WTC11 (cell line): ENCODE data around the gene SAT2. TPM values are rescaled to one million over a fixed set of nuclear protein-coding genes. Genes with fewer than 3 reads are reported as not detected.

ENCODE experiments used
- ATAC-seq: fragments of 200-7000 bp; cut with Tn5 transposase; 2 replicates; pipeline ENCODE4 v1.10.0; 2021; ENCODE audit warnings: mild to moderate bottlenecking, moderate library complexity
- CTCF ChIA-PET: fragments of 300-600 bp; sonication (Branson Sonifier 250); formaldehyde crosslinking; loops from one replicate; lab custom pipeline; 2021; ENCODE audit warnings: antibody characterized with exemption; lab: Charles Lee
- POLR2A ChIA-PET: fragments of 350-600 bp; sonication (Branson Sonifier 250); formaldehyde crosslinking; loops from one replicate; lab custom pipeline; 2021; ENCODE audit warnings: antibody characterized with exemption; lab: Charles Lee
- DNase-seq: peaks from one replicate; pipeline ENCODE4 v3.0.0; 2021; ENCODE audit warnings: low spot score
- H3K27ac Mint-ChIP-seq: 2 replicates; pipeline ENCODE4 v1.8.0; 2021; ENCODE audit warnings: mixed read lengths
- H3K27me3 Mint-ChIP-seq: 2 replicates; pipeline ENCODE4 v1.8.0; 2021; ENCODE audit warnings: low read depth, mild to moderate bottlenecking, moderate library complexity, mixed read lengths
- H3K36me3 Mint-ChIP-seq: 2 replicates; pipeline ENCODE4 v1.8.0; 2021; ENCODE audit warnings: mixed read lengths
- H3K4me1 Mint-ChIP-seq: 2 replicates; pipeline ENCODE4 v1.8.0; 2022; ENCODE audit warnings: mixed read lengths
- H3K4me3 Mint-ChIP-seq: 2 replicates; pipeline ENCODE4 v1.8.0; 2021; ENCODE audit warnings: mild to moderate bottlenecking, moderate library complexity, mixed read lengths
- H3K9me3 Mint-ChIP-seq: 2 replicates; pipeline ENCODE4 v1.8.0; 2021; ENCODE audit warnings: mixed read lengths
- AFF4 ChIP-seq: sonication (generic); formaldehyde crosslinking; IDR thresholded peaks from 2 replicates; pipeline ENCODE4 v1.8.1; 2023; ENCODE audit warnings: mild to moderate bottlenecking, missing genetic modification reagents, borderline replicate concordance
- ATF1 ChIP-seq: sonication (generic); formaldehyde crosslinking; IDR thresholded peaks from 2 replicates; pipeline ENCODE4 v1.8.1; 2023; ENCODE audit warnings: mild to moderate bottlenecking, moderate library complexity, missing genetic modification reagents
- CBFB ChIP-seq: sonication (generic); formaldehyde crosslinking; IDR thresholded peaks from 2 replicates; pipeline ENCODE4 v1.8.1; 2022; ENCODE audit warnings: mild to moderate bottlenecking, low read depth, missing genetic modification reagents
- E2F4 ChIP-seq: sonication (generic); formaldehyde crosslinking; IDR thresholded peaks from 2 replicates; pipeline ENCODE4 v1.8.1; 2022; ENCODE audit warnings: low read depth, mild to moderate bottlenecking, moderate library complexity, missing genetic modification reagents, borderline replicate concordance
- ETV6 ChIP-seq: sonication (generic); formaldehyde crosslinking; IDR thresholded peaks from 2 replicates; pipeline ENCODE4 v1.8.1; 2022; ENCODE audit warnings: mild to moderate bottlenecking, missing genetic modification reagents
- FOXJ3 ChIP-seq: sonication (generic); formaldehyde crosslinking; IDR thresholded peaks from 2 replicates; pipeline ENCODE4 v1.9.0; 2021; ENCODE audit warnings: missing genetic modification reagents, mild to moderate bottlenecking, borderline replicate concordance
- FOXK1 ChIP-seq: sonication (generic); formaldehyde crosslinking; IDR thresholded peaks from 2 replicates; pipeline ENCODE4 v1.8.0; 2022; ENCODE audit warnings: mild to moderate bottlenecking, moderate library complexity, missing genetic modification reagents
- GABPB1 ChIP-seq: sonication (generic); formaldehyde crosslinking; IDR thresholded peaks from 2 replicates; pipeline ENCODE4 v1.8.1; 2023; ENCODE audit warnings: mild to moderate bottlenecking, missing genetic modification reagents
- HMGA2 ChIP-seq: fragments of 250-450 bp; sonication (Bioruptor Pico); IDR thresholded peaks from 2 replicates; pipeline ENCODE4 v1.4.0; 2021; ENCODE audit warnings: mild to moderate bottlenecking, moderate library complexity
- NFYB ChIP-seq: sonication (generic); formaldehyde crosslinking; conservative IDR thresholded peaks from 2 replicates; pipeline ENCODE4 v1.8.0; 2022; ENCODE audit warnings: low read depth, missing genetic modification reagents
- NR2C2 ChIP-seq: sonication (generic); formaldehyde crosslinking; IDR thresholded peaks from 2 replicates; pipeline ENCODE4 v1.8.0; 2022; ENCODE audit warnings: mild to moderate bottlenecking, missing genetic modification reagents
- RELA ChIP-seq: sonication (generic); formaldehyde crosslinking; IDR thresholded peaks from 2 replicates; pipeline ENCODE4 v1.8.1; 2022; ENCODE audit warnings: missing genetic modification reagents, mild to moderate bottlenecking, borderline replicate concordance
- SMAD3 ChIP-seq: sonication (generic); formaldehyde crosslinking; IDR thresholded peaks from 2 replicates; pipeline ENCODE4 v1.8.0; 2022; ENCODE audit warnings: missing genetic modification reagents, mild to moderate bottlenecking, borderline replicate concordance
- SOX15 ChIP-seq: fragments of 250-450 bp; sonication (Bioruptor Pico); IDR thresholded peaks from 2 replicates; pipeline ENCODE4 v1.9.0; 2021; ENCODE audit warnings: mild to moderate bottlenecking
- SP1 ChIP-seq: sonication (generic); formaldehyde crosslinking; conservative IDR thresholded peaks from 2 replicates; pipeline ENCODE4 v1.8.1; 2022; ENCODE audit warnings: missing genetic modification reagents
- TCF7 ChIP-seq: sonication (generic); formaldehyde crosslinking; IDR thresholded peaks from 2 replicates; pipeline ENCODE4 v1.8.0; 2022; ENCODE audit warnings: mild to moderate bottlenecking, low read depth, missing genetic modification reagents, moderate library complexity
- TEAD1 ChIP-seq: sonication (generic); formaldehyde crosslinking; IDR thresholded peaks from 2 replicates; pipeline ENCODE4 v1.8.0; 2022; ENCODE audit warnings: mild to moderate bottlenecking, missing genetic modification reagents
- TEAD4 ChIP-seq: sonication (generic); formaldehyde crosslinking; IDR thresholded peaks from 2 replicates; pipeline ENCODE4 v1.8.0; 2022; ENCODE audit warnings: mild to moderate bottlenecking, missing genetic modification reagents
- ZBTB43 ChIP-seq: sonication (generic); formaldehyde crosslinking; IDR thresholded peaks from 2 replicates; pipeline ENCODE4 v1.8.1; 2023; ENCODE audit warnings: mild to moderate bottlenecking, missing genetic modification reagents
- ZNF138 ChIP-seq: sonication (generic); formaldehyde crosslinking; conservative IDR thresholded peaks from 2 replicates; pipeline ENCODE4 v1.8.1; 2022; ENCODE audit warnings: mild to moderate bottlenecking, moderate library complexity, missing genetic modification reagents
- ZNF232 ChIP-seq: sonication (generic); formaldehyde crosslinking; IDR thresholded peaks from 2 replicates; pipeline ENCODE4 v1.8.0; 2022; ENCODE audit warnings: mild to moderate bottlenecking, missing genetic modification reagents
- ZNF423 ChIP-seq: fragments of 250-450 bp; sonication (Bioruptor Pico); IDR thresholded peaks from 2 replicates; pipeline ENCODE4 v2.1.2; 2022; ENCODE audit warnings: mild to moderate bottlenecking, moderate library complexity
- total RNA-seq: library from RNA; stranded (reverse); gene quantifications from 3 replicates; pipeline ENCODE4 v1.2.3, GENCODE V29; 2021
- TF ChIP-seq, protein P1 (sequence below): fragments of 250-450 bp; sonication (Bioruptor Pico); IDR thresholded peaks from 2 replicates; pipeline ENCODE4 v1.8.0; 2021; ENCODE audit warnings: mild to moderate bottlenecking
- TF ChIP-seq, protein P2 (sequence below): sonication (generic); formaldehyde crosslinking; IDR thresholded peaks from 2 replicates; pipeline ENCODE4 v1.8.0; 2023; ENCODE audit warnings: mild to moderate bottlenecking, missing genetic modification reagents
- TF ChIP-seq, protein P3 (sequence below): sonication (generic); formaldehyde crosslinking; IDR thresholded peaks from 2 replicates; pipeline ENCODE4 v1.8.0; 2022; ENCODE audit warnings: mild to moderate bottlenecking, missing genetic modification reagents

Gene SAT2
- total RNA-seq, 1 experiment from 2014 or later: 75.8 TPM

DNA sequence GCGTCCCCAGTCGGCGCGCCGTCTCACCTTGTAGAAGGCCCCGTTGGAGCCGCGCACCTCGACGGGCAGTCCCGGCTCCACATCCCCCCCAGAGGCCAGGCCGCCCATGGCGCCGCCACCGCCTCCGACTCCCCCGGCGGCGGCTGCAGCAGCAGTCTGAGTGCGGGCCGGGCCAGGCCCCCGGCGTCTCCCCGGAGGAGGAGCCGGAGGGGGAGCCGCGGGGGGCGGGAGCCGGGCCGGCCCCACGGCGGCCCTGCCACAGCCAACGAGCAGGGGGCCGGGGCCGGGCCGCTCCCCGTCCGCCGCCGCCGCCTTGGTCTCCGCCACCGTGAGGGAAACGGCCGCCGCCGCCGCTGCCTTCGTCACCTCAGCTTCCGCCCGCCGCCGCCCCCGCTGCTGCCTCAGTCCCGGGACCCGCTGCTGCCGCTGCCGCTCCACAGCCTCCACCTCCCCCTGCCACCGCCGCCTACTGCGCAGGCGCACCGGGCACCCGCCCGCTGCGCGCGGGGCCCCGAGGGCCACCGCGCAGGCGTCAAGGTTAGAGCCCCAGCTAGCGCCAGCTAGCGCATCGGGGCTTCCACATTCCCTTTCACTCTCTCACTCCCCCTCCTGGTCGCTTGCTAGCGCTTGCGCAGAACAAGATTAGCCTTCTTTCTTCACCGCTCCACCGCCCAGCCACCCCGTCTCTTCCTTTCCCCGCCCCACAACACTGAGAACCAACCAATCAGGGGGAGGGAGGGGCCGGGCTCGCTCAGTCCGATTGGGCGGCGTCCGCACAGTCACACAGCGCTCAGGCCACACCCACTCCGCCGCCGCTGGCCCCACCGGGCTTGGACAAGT, 13.0 kb downstream of the SAT2 start, which contains the start of gene FXR2:
FXR2 (minus strand) TSS at position 473 of the 840 bp plus-strand sequence; CDS start at position 108, 365 bp downstream.
- Mint-ChIP-seq H3K27me3 (no peaks in the 10 kb centered on the region), H3K36me3 (peaks cover 6% of the 10 kb centered on the region; the same call in 1 of the 2 replicates), H3K27ac (peak within 1 kb of the TSS; percentile 99), H3K4me1 (peaks cover 22% of the 10 kb centered on the region), H3K4me3 (peak within 1 kb of the TSS; percentile 83), H3K9me3 (no peaks in the 10 kb centered on the region)
- ChIA-PET POLR2A (interaction anchor here (0.7 to 2.8 kb wide), 8 partner anchors 13 to 73 kb away, joined by 3 to 31 read pairs (median 5); partner anchors contain the start of genes ATP1B2, MPDU1, SAT2 and TP53), CTCF (interaction anchor here (0.9 to 3.5 kb wide), 22 partner anchors 13 to 376 kb away, joined by 3 to 47 read pairs (median 6); partner anchors contain the start of genes ATP1B2, DNAH2, MPDU1 and SAT2)
- DNase-seq (peak; percentile 100), ATAC-seq (peak; percentile 96)
- no peak for TF ChIP-seq AFF4
- TF ChIP-seq E2F4 (CRISPR knock-in tag): no peak
- TF ChIP-seq FOXK1 (CRISPR knock-in tag): peak; percentile 64; the same call in 1 of the 2 replicates
- TF ChIP-seq ZNF138: no peak
- no peak for TF ChIP-seq SMAD3 (CRISPR knock-in tag)
- TF ChIP-seq RELA (CRISPR knock-in tag): no peak
- TF ChIP-seq ETV6 (CRISPR knock-in tag): 0 out of 2 replicates have a peak, but pooled peaks have one; percentile 39
- no peak for TF ChIP-seq TEAD4 (CRISPR knock-in tag)
- TF ChIP-seq ZNF232 (CRISPR knock-in tag): no peak
- TF ChIP-seq, protein P1, sequence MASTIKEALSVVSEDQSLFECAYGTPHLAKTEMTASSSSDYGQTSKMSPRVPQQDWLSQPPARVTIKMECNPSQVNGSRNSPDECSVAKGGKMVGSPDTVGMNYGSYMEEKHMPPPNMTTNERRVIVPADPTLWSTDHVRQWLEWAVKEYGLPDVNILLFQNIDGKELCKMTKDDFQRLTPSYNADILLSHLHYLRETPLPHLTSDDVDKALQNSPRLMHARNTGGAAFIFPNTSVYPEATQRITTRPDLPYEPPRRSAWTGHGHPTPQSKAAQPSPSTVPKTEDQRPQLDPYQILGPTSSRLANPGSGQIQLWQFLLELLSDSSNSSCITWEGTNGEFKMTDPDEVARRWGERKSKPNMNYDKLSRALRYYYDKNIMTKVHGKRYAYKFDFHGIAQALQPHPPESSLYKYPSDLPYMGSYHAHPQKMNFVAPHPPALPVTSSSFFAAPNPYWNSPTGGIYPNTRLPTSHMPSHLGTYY (CRISPR knock-in tag): no peak
- no peak for TF ChIP-seq SOX15 (CRISPR knock-in tag)
- TF ChIP-seq NFYB (CRISPR knock-in tag): peak; percentile 79
- peak; percentile 76 for TF ChIP-seq SP1 (CRISPR knock-in tag)
- no peak for TF ChIP-seq CBFB
- TF ChIP-seq, protein P2, sequence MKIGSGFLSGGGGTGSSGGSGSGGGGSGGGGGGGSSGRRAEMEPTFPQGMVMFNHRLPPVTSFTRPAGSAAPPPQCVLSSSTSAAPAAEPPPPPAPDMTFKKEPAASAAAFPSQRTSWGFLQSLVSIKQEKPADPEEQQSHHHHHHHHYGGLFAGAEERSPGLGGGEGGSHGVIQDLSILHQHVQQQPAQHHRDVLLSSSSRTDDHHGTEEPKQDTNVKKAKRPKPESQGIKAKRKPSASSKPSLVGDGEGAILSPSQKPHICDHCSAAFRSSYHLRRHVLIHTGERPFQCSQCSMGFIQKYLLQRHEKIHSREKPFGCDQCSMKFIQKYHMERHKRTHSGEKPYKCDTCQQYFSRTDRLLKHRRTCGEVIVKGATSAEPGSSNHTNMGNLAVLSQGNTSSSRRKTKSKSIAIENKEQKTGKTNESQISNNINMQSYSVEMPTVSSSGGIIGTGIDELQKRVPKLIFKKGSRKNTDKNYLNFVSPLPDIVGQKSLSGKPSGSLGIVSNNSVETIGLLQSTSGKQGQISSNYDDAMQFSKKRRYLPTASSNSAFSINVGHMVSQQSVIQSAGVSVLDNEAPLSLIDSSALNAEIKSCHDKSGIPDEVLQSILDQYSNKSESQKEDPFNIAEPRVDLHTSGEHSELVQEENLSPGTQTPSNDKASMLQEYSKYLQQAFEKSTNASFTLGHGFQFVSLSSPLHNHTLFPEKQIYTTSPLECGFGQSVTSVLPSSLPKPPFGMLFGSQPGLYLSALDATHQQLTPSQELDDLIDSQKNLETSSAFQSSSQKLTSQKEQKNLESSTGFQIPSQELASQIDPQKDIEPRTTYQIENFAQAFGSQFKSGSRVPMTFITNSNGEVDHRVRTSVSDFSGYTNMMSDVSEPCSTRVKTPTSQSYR: no peak
- TF ChIP-seq NR2C2 (CRISPR knock-in tag): no peak
- no peak for TF ChIP-seq TCF7 (CRISPR knock-in tag)
- TF ChIP-seq GABPB1 (CRISPR knock-in tag): no peak
- TF ChIP-seq, protein P3, sequence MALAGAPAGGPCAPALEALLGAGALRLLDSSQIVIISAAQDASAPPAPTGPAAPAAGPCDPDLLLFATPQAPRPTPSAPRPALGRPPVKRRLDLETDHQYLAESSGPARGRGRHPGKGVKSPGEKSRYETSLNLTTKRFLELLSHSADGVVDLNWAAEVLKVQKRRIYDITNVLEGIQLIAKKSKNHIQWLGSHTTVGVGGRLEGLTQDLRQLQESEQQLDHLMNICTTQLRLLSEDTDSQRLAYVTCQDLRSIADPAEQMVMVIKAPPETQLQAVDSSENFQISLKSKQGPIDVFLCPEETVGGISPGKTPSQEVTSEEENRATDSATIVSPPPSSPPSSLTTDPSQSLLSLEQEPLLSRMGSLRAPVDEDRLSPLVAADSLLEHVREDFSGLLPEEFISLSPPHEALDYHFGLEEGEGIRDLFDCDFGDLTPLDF (CRISPR knock-in tag): no peak
- no peak for TF ChIP-seq HMGA2
- TF ChIP-seq ZNF423 (CRISPR knock-in tag): 0 out of 2 replicates have a peak, but pooled peaks have one; percentile 38
- no peak for TF ChIP-seq FOXJ3 (CRISPR knock-in tag)
- TF ChIP-seq ATF1: no peak
- TF ChIP-seq TEAD1 (CRISPR knock-in tag): no peak
- TF ChIP-seq ZBTB43 (CRISPR knock-in tag): no peak
